HepG2 (cell line): ENCODE measurements around the gene VPS9D1. TPM values are rescaled to one million over a fixed set of nuclear protein-coding genes. Genes with fewer than 3 reads are reported as not detected.

ENCODE experiments used
- ADNP ChIP-seq: sonication (generic); formaldehyde crosslinking; IDR thresholded peaks from 2 replicates; pipeline ENCODE4 v1.4.0; 2020; ENCODE audit warnings: missing genetic modification reagents
- CCDC6 ChIP-seq: sonication (generic); formaldehyde crosslinking; IDR thresholded peaks from 2 replicates; pipeline ENCODE4 v1.8.1; 2022; ENCODE audit warnings: mild to moderate bottlenecking, missing genetic modification reagents, moderate library complexity
- FOXJ3 ChIP-seq: sonication (generic); formaldehyde crosslinking; IDR thresholded peaks from 2 replicates; pipeline ENCODE4 v1.4.0; 2020; ENCODE audit warnings: missing genetic modification reagents, mild to moderate bottlenecking, borderline replicate concordance
- HNF4A ChIP-seq: sonication (generic); formaldehyde crosslinking; IDR thresholded peaks from 2 replicates; pipeline ENCODE4 v1.4.0; 2020; ENCODE audit warnings: missing genetic modification reagents
- MLLT10 ChIP-seq: sonication (generic); formaldehyde crosslinking; IDR thresholded peaks from 2 replicates; pipeline ENCODE4 v1.4.0; 2020; ENCODE audit warnings: missing genetic modification reagents
- NCOA5 ChIP-seq: sonication (generic); formaldehyde crosslinking; IDR thresholded peaks from 2 replicates; pipeline ENCODE4 v1.4.0; 2020; ENCODE audit warnings: missing genetic modification reagents
- PITX1 ChIP-seq: sonication (generic); formaldehyde crosslinking; IDR thresholded peaks from 2 replicates; pipeline ENCODE4 v1.5.1; 2020; ENCODE audit warnings: mild to moderate bottlenecking, missing genetic modification reagents
- SCMH1 ChIP-seq: sonication (generic); formaldehyde crosslinking; IDR thresholded peaks from 2 replicates; pipeline ENCODE4 v1.9.0; 2021; ENCODE audit warnings: missing genetic modification reagents, mild to moderate bottlenecking, borderline replicate concordance
- SOX6 ChIP-seq, 2 experiments: fragments of 450-650 bp in 1 of 2; sonication (generic) in 1 of 2; formaldehyde crosslinking in 1 of 2; IDR thresholded peaks; 2 replicates each; pipeline versions ENCODE4 v1.4.0 to v1.6.1; 2017 to 2020; ENCODE audit warnings: antibody characterized with exemption in 1 of 2, mild to moderate bottlenecking in 1 of 2, missing genetic modification reagents in 1 of 2
- ZNF704 ChIP-seq: sonication (generic); formaldehyde crosslinking; IDR thresholded peaks from 2 replicates; pipeline ENCODE4 v1.8.1; 2023; ENCODE audit warnings: mild to moderate bottlenecking, inconsistent platforms, moderate library complexity, missing genetic modification reagents, borderline replicate concordance
- ZNF737 ChIP-seq: sonication (generic); formaldehyde crosslinking; IDR thresholded peaks from 2 replicates; pipeline ENCODE4 v1.5.0; 2020; ENCODE audit warnings: missing genetic modification reagents, mild to moderate bottlenecking, borderline replicate concordance
- ZNF766 ChIP-seq: sonication (generic); formaldehyde crosslinking; IDR thresholded peaks from 2 replicates; pipeline ENCODE4 v1.5.0; 2020; ENCODE audit warnings: missing genetic modification reagents, borderline replicate concordance
- polyA plus RNA-seq, 8 experiments: library from polyadenylated mRNA; depleted of rRNA in 3 of 8; stranded (reverse) in 7 of 8; unstranded in 1 of 8; fragments of >200 nt; fragmentation: Illumina TruSeq in 4 of 8; extraction: Trizol in 4 of 8; gene quantifications; 2 replicates each; pipeline versions ENCODE4 v1.2.1 to v1.2.3, GENCODE V29; 2011 to 2016; ENCODE audit warnings: low read depth in 4 of 8, missing spikeins in 1 of 8, mixed read lengths in 1 of 8; ENCODE audit not compliant: insufficient read depth in 1 of 8
- total RNA-seq, 5 experiments: library from RNA; depleted of rRNA; stranded (reverse); fragments of >200 nt; fragmentation: Illumina TruSeq; extraction: Trizol; gene quantifications; 2 replicates each; pipeline ENCODE4 v1.2.3, GENCODE V29; 2016; ENCODE audit warnings: low read depth in 1 of 5
- TF ChIP-seq, protein P1 (sequence below): sonication (generic); formaldehyde crosslinking; IDR thresholded peaks from 2 replicates; pipeline ENCODE4 v1.4.0; 2020; ENCODE audit warnings: mild to moderate bottlenecking, missing genetic modification reagents, borderline replicate concordance
- TF ChIP-seq, protein P2 (sequence below): sonication (generic); formaldehyde crosslinking; IDR thresholded peaks from 2 replicates; pipeline ENCODE4 v1.5.1; 2020; ENCODE audit warnings: missing genetic modification reagents, mild to moderate bottlenecking, borderline replicate concordance
- TF ChIP-seq, protein P3 (sequence below): sonication (generic); formaldehyde crosslinking; IDR thresholded peaks from 2 replicates; pipeline ENCODE4 v1.5.0; 2020; ENCODE audit warnings: missing genetic modification reagents
- TF ChIP-seq, protein P4 (sequence below): sonication (generic); formaldehyde crosslinking; IDR thresholded peaks from 2 replicates; pipeline ENCODE4 v1.4.0; 2020; ENCODE audit warnings: mild to moderate bottlenecking, missing genetic modification reagents

VPS9D1 gene
- total and polyA plus RNA-seq, 2 of the 13 experiments (the other 11 are each of a cell fraction or from before 2014, with no cell fraction given) = 10.1 to 13.2 TPM

DNA sequence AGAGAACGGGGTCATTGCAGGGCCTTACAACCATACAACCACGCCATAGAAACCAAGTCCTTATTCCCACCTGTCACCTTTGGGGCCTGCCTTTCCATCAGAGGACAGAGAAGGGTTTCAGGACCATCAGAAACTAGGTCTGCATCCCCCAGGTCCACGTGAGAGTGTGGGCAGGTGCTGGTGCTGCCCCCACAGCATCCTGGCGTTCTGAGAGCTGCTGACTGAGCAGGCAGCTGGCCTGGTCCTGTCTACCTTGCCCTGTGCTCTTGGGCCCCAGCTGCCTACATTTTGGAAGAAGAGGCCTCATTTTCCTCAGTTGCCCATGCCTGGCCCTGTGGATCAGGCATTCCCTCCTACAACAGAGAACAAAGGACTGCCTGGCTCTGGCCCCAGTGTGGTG lies 22.2 kb upstream of the VPS9D1 start (continued):
- TF ChIP-seq, protein P1, sequence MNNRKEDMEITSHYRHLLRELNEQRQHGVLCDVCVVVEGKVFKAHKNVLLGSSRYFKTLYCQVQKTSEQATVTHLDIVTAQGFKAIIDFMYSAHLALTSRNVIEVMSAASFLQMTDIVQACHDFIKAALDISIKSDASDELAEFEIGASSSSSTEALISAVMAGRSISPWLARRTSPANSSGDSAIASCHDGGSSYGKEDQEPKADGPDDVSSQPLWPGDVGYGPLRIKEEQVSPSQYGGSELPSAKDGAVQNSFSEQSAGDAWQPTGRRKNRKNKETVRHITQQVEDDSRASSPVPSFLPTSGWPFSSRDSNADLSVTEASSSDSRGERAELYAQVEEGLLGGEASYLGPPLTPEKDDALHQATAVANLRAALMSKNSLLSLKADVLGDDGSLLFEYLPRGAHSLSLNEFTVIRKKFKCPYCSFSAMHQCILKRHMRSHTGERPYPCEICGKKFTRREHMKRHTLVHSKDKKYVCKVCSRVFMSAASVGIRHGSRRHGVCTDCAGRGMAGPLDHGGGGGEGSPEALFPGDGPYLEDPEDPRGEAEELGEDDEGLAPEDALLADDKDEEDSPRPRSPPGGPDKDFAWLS (CRISPR knock-in tag) = no peak
- TF ChIP-seq, protein P2, sequence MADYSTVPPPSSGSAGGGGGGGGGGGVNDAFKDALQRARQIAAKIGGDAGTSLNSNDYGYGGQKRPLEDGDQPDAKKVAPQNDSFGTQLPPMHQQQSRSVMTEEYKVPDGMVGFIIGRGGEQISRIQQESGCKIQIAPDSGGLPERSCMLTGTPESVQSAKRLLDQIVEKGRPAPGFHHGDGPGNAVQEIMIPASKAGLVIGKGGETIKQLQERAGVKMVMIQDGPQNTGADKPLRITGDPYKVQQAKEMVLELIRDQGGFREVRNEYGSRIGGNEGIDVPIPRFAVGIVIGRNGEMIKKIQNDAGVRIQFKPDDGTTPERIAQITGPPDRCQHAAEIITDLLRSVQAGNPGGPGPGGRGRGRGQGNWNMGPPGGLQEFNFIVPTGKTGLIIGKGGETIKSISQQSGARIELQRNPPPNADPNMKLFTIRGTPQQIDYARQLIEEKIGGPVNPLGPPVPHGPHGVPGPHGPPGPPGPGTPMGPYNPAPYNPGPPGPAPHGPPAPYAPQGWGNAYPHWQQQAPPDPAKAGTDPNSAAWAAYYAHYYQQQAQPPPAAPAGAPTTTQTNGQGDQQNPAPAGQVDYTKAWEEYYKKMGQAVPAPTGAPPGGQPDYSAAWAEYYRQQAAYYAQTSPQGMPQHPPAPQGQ = no peak
- no peak for TF ChIP-seq ZNF737 (CRISPR knock-in tag)
- TF ChIP-seq ZNF766 (CRISPR knock-in tag) = no peak
- TF ChIP-seq HNF4A = no peak
- no peak for TF ChIP-seq SOX6 (IDR thresholded peaks at IDR 0.05)
- TF ChIP-seq SOX6 (CRISPR knock-in tag; IDR thresholded peaks at IDR 0.05) = 0 out of 2 replicates have a peak, but pooled peaks have one; percentile 9
- TF ChIP-seq ZNF704 (CRISPR knock-in tag) = no peak
- TF ChIP-seq SCMH1 = no peak
- TF ChIP-seq CCDC6 (CRISPR knock-in tag) = no peak
- no peak for TF ChIP-seq PITX1 (CRISPR knock-in tag)
- TF ChIP-seq, protein P3, sequence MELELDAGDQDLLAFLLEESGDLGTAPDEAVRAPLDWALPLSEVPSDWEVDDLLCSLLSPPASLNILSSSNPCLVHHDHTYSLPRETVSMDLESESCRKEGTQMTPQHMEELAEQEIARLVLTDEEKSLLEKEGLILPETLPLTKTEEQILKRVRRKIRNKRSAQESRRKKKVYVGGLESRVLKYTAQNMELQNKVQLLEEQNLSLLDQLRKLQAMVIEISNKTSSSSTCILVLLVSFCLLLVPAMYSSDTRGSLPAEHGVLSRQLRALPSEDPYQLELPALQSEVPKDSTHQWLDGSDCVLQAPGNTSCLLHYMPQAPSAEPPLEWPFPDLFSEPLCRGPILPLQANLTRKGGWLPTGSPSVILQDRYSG (CRISPR knock-in tag) = no peak
- TF ChIP-seq FOXJ3 (CRISPR knock-in tag) = no peak
- TF ChIP-seq, protein P4, sequence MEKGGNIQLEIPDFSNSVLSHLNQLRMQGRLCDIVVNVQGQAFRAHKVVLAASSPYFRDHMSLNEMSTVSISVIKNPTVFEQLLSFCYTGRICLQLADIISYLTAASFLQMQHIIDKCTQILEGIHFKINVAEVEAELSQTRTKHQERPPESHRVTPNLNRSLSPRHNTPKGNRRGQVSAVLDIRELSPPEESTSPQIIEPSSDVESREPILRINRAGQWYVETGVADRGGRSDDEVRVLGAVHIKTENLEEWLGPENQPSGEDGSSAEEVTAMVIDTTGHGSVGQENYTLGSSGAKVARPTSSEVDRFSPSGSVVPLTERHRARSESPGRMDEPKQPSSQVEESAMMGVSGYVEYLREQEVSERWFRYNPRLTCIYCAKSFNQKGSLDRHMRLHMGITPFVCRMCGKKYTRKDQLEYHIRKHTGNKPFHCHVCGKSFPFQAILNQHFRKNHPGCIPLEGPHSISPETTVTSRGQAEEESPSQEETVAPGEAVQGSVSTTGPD (CRISPR knock-in tag) = no peak
- TF ChIP-seq NCOA5 (CRISPR knock-in tag) = 0 out of 2 replicates have a peak, but pooled peaks have one; percentile 49
- no peak for TF ChIP-seq ADNP (CRISPR knock-in tag)
- no peak for TF ChIP-seq MLLT10 (CRISPR knock-in tag)
